A549 (cell line): ENCODE data around the gene MAGEL2.

Experiments used
- CTCF ChIP-seq: fragments of >200 bp; sonication (Bioruptor Twin); formaldehyde crosslinking; IDR thresholded peaks from 3 replicates; pipeline ENCODE4 v1.5.1; 2016
- EHMT2 ChIP-seq: fragments of 200-600 bp; sonication (generic); IDR thresholded peaks from 2 replicates; pipeline ENCODE4 v1.6.1; 2016; ENCODE audit warnings: antibody characterized with exemption, low read depth, mild to moderate bottlenecking, moderate library complexity
- ESRRA ChIP-seq: fragments of 150-350 bp; IDR thresholded peaks from 2 replicates; pipeline ENCODE4 v1.6.1; 2014; ENCODE audit warnings: mild to moderate bottlenecking, low read length, borderline replicate concordance
- KDM1A ChIP-seq: fragments of 200-600 bp; sonication (generic); IDR thresholded peaks from 2 replicates; pipeline ENCODE4 v1.6.1; 2016; ENCODE audit warnings: low read depth, mild to moderate bottlenecking
- MAZ ChIP-seq: fragments of 150-350 bp; IDR thresholded peaks from 2 replicates; pipeline ENCODE4 v1.6.1; 2014; ENCODE audit warnings: antibody characterized with exemption, low read depth, low read length, borderline replicate concordance
- PHF8 ChIP-seq: fragments of 200-600 bp; sonication (generic); IDR thresholded peaks from 2 replicates; pipeline ENCODE4 v1.6.1; 2016; ENCODE audit warnings: low read depth, mild to moderate bottlenecking, antibody characterized with exemption, moderate library complexity, borderline replicate concordance
- POLR2A ChIP-seq: IDR thresholded peaks from 2 replicates; pipeline ENCODE4 v1.6.1; 2012; ENCODE audit warnings: mild to moderate bottlenecking, low read length
- USF2 ChIP-seq: fragments of 450-650 bp; IDR thresholded peaks from 2 replicates; pipeline ENCODE4 v1.6.1; 2014; ENCODE audit warnings: antibody characterized with exemption
- ZSCAN20 ChIP-seq: fragments of 250-450 bp; sonication (Bioruptor Pico); IDR thresholded peaks from 2 replicates; pipeline ENCODE4 v1.8.0; 2022; ENCODE audit warnings: mild to moderate bottlenecking, moderate library complexity
- TF ChIP-seq, protein P1 (sequence below): IDR thresholded peaks from 2 replicates; pipeline ENCODE4 v1.6.1; 2012

GRCh38 chr15:23671481-23671880, 23.8 kb upstream of the MAGEL2 start:
- TF ChIP-seq CTCF (no peak), ZSCAN20 (CRISPR knock-in tag) (no peak), POLR2A (no peak), EHMT2 (no peak), KDM1A (no peak), ESRRA (no peak), MAZ (no peak), USF2 (no peak), PHF8 (no peak)
- TF ChIP-seq, protein P1, sequence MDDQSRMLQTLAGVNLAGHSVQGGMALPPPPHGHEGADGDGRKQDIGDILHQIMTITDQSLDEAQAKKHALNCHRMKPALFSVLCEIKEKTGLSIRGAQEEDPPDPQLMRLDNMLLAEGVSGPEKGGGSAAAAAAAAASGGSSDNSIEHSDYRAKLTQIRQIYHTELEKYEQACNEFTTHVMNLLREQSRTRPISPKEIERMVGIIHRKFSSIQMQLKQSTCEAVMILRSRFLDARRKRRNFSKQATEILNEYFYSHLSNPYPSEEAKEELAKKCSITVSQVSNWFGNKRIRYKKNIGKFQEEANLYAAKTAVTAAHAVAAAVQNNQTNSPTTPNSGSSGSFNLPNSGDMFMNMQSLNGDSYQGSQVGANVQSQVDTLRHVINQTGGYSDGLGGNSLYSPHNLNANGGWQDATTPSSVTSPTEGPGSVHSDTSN: no peak
